HepG2 (cell line): ENCODE data around the gene VTN. TPM values are rescaled to one million over a fixed set of nuclear protein-coding genes. Genes with fewer than 3 reads are reported as not detected.
A peak's percentile ranks its signal among the peaks of the same experiment; 100 is the strongest.

Experiments
- AGO2 ChIP-seq: fragments of 200-400 bp; formaldehyde crosslinking; optimal IDR thresholded peaks from 2 replicates; pipeline ENCODE3; 2017; ENCODE audit warnings: mild to moderate bottlenecking, low read depth, low read length, moderate library complexity
- NR3C1 ChIP-seq: sonication (generic); formaldehyde crosslinking; IDR thresholded peaks from 2 replicates; pipeline ENCODE4 v1.4.0; 2020; ENCODE audit warnings: missing genetic modification reagents
- NRL ChIP-seq: sonication (generic); formaldehyde crosslinking; IDR thresholded peaks from 2 replicates; pipeline ENCODE4 v1.5.0; 2020; ENCODE audit warnings: missing genetic modification reagents, mild to moderate bottlenecking, moderate library complexity, borderline replicate concordance
- PAX8 ChIP-seq: sonication (generic); formaldehyde crosslinking; IDR thresholded peaks from 2 replicates; pipeline ENCODE4 v1.8.0; 2022; ENCODE audit warnings: mild to moderate bottlenecking, missing genetic modification reagents, borderline replicate concordance
- PRMT3 ChIP-seq: sonication (generic); formaldehyde crosslinking; IDR thresholded peaks from 2 replicates; pipeline ENCODE4 v1.8.1; 2022; ENCODE audit warnings: low read depth, mild to moderate bottlenecking, moderate library complexity, missing genetic modification reagents, borderline replicate concordance
- REPIN1 ChIP-seq: sonication (generic); formaldehyde crosslinking; IDR thresholded peaks from 2 replicates; pipeline ENCODE4 v1.8.0; 2022; ENCODE audit warnings: missing genetic modification reagents, low read depth, mild to moderate bottlenecking, borderline replicate concordance
- ZNF263 ChIP-seq: sonication (generic); formaldehyde crosslinking; IDR thresholded peaks from 2 replicates; pipeline ENCODE4 v1.4.0; 2020; ENCODE audit warnings: missing genetic modification reagents
- ZNF737 ChIP-seq: sonication (generic); formaldehyde crosslinking; IDR thresholded peaks from 2 replicates; pipeline ENCODE4 v1.5.0; 2020; ENCODE audit warnings: missing genetic modification reagents, mild to moderate bottlenecking, borderline replicate concordance
- ZNF883 ChIP-seq: sonication (generic); formaldehyde crosslinking; IDR thresholded peaks from 2 replicates; pipeline ENCODE4 v1.5.1; 2020; ENCODE audit warnings: mild to moderate bottlenecking, missing genetic modification reagents; ENCODE audit errors: not compliant biosample characterization
- polyA plus RNA-seq, 8 experiments: library from polyadenylated mRNA; depleted of rRNA in 3 of 8; stranded (reverse) in 7 of 8; unstranded in 1 of 8; fragments of >200 nt; fragmentation: Illumina TruSeq in 4 of 8; extraction: Trizol in 4 of 8; gene quantifications; 2 replicates each; pipeline versions ENCODE4 v1.2.1 to v1.2.3, GENCODE V29; 2011 to 2016; ENCODE audit warnings: low read depth in 4 of 8, missing spikeins in 1 of 8, mixed read lengths in 1 of 8; ENCODE audit not compliant: insufficient read depth in 1 of 8
- total RNA-seq, 5 experiments: library from RNA; depleted of rRNA; stranded (reverse); fragments of >200 nt; fragmentation: Illumina TruSeq; extraction: Trizol; gene quantifications; 2 replicates each; pipeline ENCODE4 v1.2.3, GENCODE V29; 2016; ENCODE audit warnings: low read depth in 1 of 5
- TF ChIP-seq, protein P1 (sequence below): sonication (generic); formaldehyde crosslinking; IDR thresholded peaks from 2 replicates; pipeline ENCODE4 v1.8.0; 2022; ENCODE audit warnings: mild to moderate bottlenecking, missing genetic modification reagents, moderate library complexity
- TF ChIP-seq, protein P2 (sequence below): IDR thresholded peaks from 2 replicates; pipeline ENCODE4 v1.6.1; 2016; ENCODE audit warnings: mild to moderate bottlenecking, missing biosample characterization, missing genetic modification reagents
- TF ChIP-seq, protein P3 (sequence below): sonication (generic); formaldehyde crosslinking; conservative IDR thresholded peaks from 2 replicates; pipeline ENCODE4 v1.4.0; 2020; ENCODE audit warnings: mild to moderate bottlenecking, missing genetic modification reagents, moderate library complexity
- TF ChIP-seq, protein P4 (sequence below): sonication (generic); formaldehyde crosslinking; IDR thresholded peaks from 2 replicates; pipeline ENCODE4 v1.4.0; 2020; ENCODE audit warnings: low read depth, mild to moderate bottlenecking, missing genetic modification reagents
- TF ChIP-seq, protein P5 (sequence below): IDR thresholded peaks from 2 replicates; pipeline ENCODE4 v1.6.1; 2012; ENCODE audit warnings: low read length, improper control_type of control experiment
- TF ChIP-seq, protein P6 (sequence below): sonication (generic); formaldehyde crosslinking; IDR thresholded peaks from 2 replicates; pipeline ENCODE4 v1.4.0; 2020; ENCODE audit warnings: missing genetic modification reagents, borderline replicate concordance
- TF ChIP-seq, protein P7 (sequence below): sonication (generic); formaldehyde crosslinking; IDR thresholded peaks from 2 replicates; pipeline ENCODE4 v1.4.0; 2020; ENCODE audit warnings: missing genetic modification reagents

The VTN gene
- total and polyA plus RNA-seq, 2 of the 13 experiments (the other 11 are each of a cell fraction or from before 2014, with no cell fraction given) = 108 to 131 TPM

DNA sequence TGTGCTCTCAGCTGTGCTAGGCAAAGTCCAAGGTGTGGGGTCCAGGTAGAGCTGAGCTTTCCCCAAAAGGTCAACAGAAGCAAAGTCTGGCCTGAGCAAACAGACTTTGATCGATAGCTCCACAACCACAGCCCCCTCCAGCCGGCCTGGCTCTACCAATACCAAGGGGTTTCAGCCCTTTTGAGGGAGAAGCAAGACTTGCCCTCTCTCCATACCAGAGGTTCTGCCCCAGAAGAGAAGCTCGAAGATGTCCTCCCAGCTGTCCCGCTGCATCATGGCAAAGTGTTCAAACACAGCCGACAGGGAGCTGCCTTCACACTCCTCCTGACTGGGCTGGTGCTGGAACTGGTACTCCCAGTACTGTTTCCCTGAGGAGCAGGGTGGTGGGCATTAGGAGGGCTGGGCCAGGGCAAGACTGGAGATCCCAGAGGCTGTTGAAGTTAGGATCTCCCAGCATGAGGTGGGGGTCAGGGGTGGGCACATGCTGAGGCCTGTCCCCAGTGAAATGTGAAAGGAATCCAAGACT is 1.7 kb downstream of the VTN start (continued):
- TF ChIP-seq ZNF883 (CRISPR knock-in tag) (no peak), PAX8 (no peak), ZNF737 (no peak), PRMT3 (CRISPR knock-in tag) (no peak), NR3C1 (CRISPR knock-in tag) (no peak), AGO2 (no peak), ZNF263 (CRISPR knock-in tag) (peak; percentile 64; the same call in 1 of the 2 replicates), NRL (CRISPR knock-in tag) (no peak), REPIN1 (CRISPR knock-in tag) (peak; percentile 71; the same call in 1 of the 2 replicates)
- TF ChIP-seq, protein P1, sequence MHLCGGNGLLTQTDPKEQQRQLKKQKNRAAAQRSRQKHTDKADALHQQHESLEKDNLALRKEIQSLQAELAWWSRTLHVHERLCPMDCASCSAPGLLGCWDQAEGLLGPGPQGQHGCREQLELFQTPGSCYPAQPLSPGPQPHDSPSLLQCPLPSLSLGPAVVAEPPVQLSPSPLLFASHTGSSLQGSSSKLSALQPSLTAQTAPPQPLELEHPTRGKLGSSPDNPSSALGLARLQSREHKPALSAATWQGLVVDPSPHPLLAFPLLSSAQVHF (CRISPR knock-in tag) = no peak
- TF ChIP-seq, protein P2, sequence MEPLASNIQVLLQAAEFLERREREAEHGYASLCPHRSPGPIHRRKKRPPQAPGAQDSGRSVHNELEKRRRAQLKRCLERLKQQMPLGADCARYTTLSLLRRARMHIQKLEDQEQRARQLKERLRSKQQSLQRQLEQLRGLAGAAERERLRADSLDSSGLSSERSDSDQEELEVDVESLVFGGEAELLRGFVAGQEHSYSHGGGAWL (CRISPR knock-in tag) = no peak
- TF ChIP-seq, protein P3, sequence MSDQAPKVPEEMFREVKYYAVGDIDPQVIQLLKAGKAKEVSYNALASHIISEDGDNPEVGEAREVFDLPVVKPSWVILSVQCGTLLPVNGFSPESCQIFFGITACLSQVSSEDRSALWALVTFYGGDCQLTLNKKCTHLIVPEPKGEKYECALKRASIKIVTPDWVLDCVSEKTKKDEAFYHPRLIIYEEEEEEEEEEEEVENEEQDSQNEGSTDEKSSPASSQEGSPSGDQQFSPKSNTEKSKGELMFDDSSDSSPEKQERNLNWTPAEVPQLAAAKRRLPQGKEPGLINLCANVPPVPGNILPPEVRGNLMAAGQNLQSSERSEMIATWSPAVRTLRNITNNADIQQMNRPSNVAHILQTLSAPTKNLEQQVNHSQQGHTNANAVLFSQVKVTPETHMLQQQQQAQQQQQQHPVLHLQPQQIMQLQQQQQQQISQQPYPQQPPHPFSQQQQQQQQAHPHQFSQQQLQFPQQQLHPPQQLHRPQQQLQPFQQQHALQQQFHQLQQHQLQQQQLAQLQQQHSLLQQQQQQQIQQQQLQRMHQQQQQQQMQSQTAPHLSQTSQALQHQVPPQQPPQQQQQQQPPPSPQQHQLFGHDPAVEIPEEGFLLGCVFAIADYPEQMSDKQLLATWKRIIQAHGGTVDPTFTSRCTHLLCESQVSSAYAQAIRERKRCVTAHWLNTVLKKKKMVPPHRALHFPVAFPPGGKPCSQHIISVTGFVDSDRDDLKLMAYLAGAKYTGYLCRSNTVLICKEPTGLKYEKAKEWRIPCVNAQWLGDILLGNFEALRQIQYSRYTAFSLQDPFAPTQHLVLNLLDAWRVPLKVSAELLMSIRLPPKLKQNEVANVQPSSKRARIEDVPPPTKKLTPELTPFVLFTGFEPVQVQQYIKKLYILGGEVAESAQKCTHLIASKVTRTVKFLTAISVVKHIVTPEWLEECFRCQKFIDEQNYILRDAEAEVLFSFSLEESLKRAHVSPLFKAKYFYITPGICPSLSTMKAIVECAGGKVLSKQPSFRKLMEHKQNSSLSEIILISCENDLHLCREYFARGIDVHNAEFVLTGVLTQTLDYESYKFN = peak; percentile 100
- TF ChIP-seq, protein P4, sequence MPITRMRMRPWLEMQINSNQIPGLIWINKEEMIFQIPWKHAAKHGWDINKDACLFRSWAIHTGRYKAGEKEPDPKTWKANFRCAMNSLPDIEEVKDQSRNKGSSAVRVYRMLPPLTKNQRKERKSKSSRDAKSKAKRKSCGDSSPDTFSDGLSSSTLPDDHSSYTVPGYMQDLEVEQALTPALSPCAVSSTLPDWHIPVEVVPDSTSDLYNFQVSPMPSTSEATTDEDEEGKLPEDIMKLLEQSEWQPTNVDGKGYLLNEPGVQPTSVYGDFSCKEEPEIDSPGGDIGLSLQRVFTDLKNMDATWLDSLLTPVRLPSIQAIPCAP = no peak
- TF ChIP-seq, protein P5, sequence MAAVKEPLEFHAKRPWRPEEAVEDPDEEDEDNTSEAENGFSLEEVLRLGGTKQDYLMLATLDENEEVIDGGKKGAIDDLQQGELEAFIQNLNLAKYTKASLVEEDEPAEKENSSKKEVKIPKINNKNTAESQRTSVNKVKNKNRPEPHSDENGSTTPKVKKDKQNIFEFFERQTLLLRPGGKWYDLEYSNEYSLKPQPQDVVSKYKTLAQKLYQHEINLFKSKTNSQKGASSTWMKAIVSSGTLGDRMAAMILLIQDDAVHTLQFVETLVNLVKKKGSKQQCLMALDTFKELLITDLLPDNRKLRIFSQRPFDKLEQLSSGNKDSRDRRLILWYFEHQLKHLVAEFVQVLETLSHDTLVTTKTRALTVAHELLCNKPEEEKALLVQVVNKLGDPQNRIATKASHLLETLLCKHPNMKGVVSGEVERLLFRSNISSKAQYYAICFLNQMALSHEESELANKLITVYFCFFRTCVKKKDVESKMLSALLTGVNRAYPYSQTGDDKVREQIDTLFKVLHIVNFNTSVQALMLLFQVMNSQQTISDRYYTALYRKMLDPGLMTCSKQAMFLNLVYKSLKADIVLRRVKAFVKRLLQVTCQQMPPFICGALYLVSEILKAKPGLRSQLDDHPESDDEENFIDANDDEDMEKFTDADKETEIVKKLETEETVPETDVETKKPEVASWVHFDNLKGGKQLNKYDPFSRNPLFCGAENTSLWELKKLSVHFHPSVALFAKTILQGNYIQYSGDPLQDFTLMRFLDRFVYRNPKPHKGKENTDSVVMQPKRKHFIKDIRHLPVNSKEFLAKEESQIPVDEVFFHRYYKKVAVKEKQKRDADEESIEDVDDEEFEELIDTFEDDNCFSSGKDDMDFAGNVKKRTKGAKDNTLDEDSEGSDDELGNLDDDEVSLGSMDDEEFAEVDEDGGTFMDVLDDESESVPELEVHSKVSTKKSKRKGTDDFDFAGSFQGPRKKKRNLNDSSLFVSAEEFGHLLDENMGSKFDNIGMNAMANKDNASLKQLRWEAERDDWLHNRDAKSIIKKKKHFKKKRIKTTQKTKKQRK = no peak
- TF ChIP-seq, protein P6, sequence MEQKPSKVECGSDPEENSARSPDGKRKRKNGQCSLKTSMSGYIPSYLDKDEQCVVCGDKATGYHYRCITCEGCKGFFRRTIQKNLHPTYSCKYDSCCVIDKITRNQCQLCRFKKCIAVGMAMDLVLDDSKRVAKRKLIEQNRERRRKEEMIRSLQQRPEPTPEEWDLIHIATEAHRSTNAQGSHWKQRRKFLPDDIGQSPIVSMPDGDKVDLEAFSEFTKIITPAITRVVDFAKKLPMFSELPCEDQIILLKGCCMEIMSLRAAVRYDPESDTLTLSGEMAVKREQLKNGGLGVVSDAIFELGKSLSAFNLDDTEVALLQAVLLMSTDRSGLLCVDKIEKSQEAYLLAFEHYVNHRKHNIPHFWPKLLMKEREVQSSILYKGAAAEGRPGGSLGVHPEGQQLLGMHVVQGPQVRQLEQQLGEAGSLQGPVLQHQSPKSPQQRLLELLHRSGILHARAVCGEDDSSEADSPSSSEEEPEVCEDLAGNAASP (CRISPR knock-in tag) = peak; percentile 73; the same call in 1 of the 2 replicates
- TF ChIP-seq, protein P7, sequence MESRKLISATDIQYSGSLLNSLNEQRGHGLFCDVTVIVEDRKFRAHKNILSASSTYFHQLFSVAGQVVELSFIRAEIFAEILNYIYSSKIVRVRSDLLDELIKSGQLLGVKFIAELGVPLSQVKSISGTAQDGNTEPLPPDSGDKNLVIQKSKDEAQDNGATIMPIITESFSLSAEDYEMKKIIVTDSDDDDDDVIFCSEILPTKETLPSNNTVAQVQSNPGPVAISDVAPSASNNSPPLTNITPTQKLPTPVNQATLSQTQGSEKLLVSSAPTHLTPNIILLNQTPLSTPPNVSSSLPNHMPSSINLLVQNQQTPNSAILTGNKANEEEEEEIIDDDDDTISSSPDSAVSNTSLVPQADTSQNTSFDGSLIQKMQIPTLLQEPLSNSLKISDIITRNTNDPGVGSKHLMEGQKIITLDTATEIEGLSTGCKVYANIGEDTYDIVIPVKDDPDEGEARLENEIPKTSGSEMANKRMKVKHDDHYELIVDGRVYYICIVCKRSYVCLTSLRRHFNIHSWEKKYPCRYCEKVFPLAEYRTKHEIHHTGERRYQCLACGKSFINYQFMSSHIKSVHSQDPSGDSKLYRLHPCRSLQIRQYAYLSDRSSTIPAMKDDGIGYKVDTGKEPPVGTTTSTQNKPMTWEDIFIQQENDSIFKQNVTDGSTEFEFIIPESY (CRISPR knock-in tag) = peak; percentile 46; the same call in 1 of the 2 replicates
